IPS-NIHi7 (cell line): Measurements from ENCODE around the gene DNASE1.

Experiments used
- DNase-seq: peaks from one replicate; pipeline ENCODE4 v3.0.0; 2012; ENCODE audit warnings: mixed read lengths; ENCODE audit errors: extremely low spot score

DNASE1 gene

DNA sequence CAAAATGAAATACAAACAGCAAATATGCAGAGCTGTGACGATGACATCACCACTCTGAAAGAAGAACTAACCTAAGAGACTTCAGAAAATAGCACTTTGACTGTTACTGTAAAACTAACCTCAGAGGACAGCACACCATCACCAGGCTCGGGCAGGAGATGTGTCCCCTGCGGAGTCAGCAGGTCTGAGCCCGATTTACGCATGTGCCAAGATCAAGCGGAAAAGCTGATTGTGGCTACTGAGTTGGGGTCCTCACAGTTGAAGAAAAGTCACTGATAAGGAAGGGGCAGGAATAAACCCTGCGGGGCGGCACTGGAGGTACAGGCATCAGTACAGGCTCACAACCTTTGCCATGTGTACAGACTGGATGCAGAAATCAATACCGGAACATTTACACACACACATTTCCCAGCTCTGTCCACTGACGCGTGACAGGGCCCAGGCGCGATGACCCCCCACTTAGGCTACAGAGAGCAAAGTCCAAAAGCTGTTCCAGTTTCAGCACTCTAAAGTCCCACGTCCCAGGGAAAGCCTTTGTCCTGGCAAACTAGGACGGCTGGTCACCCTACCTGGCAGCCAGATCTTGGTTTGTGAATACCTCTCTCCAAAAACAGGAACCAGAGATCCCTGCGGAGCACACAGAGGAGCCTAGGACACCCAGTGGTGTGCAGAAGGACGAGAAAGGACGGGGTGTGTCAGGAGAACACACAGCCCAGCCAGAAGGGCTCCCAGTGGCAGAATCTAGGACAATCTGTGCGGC is 41.3 kb downstream of the DNASE1 start:
- no peak for DNase-seq

DNA sequence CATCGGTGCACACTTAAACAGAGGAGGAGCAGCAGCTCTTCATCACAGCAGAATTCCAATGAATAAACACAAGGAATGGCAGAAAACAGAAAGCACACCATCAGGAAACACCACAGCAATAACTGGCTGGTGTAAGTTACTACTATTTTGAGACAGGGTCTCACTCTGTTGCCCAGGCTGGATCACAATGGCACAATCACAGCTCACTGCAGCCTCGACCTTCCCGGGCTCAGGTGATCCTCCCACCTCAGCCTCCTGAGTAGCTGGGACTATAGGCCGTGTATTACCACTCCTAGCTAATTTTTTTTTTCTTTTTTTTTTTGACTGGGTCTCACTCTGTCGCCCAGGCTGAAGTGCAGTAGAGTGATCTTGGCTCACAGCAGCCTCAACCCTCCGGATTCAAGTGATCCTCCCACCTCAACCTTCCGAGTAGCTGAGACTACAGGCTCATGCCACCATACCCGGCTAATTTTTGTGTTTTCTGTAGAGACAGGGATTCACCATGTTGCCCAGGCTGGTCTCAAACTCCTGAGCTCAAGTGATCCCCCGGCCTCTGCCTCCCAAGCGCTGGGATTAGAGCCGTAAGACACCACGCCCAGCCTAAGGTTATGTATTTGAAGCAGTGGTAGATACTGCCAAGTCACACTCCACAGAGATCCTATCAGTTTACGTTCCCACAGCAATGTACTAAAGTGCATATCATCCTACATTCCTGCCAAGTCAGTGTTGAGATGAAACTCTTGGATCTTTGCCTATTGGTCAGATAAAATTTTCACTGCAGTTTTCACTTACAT is 42.1 kb downstream of the DNASE1 start:
- no peak for DNase-seq

DNA sequence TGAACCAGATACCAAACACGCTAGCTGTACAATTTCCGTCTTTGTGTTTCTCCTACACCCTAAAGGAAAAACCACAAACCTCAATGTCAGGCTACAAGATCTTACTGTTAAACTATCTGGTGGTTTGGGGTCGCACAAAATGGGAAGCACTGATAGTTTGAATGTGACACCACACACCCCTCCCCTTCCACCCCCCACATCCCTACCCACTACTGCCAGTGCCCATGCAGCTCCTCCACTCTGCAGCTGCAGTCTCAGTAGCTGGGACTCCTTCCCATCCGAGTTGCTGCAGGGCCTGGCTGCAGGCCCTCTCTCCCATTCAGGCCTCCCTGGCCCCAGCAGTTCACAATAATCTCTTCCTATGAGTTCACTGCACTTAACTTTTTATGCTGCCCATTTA is 44.5 kb downstream of the DNASE1 start:
- no peak for DNase-seq

DNA sequence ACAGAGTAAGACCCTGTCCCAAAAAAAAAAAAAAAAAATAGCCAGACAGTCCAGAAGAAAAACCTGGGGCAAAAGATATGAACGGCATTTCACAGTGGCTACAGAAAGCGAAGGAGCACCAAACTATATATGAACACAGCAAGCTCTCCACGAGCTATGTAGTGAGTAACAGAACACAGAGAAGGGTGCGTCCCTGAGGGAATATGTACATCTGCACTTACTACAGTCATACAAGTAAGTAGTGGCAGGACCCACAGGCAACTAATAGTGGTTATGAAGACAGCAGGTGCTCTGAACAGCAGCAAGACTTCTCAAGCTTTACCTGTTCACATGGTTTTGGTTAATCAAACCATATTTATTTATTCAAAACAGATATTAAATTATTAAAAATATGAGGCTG is 47.0 kb downstream of the DNASE1 start:
- no peak for DNase-seq

DNA sequence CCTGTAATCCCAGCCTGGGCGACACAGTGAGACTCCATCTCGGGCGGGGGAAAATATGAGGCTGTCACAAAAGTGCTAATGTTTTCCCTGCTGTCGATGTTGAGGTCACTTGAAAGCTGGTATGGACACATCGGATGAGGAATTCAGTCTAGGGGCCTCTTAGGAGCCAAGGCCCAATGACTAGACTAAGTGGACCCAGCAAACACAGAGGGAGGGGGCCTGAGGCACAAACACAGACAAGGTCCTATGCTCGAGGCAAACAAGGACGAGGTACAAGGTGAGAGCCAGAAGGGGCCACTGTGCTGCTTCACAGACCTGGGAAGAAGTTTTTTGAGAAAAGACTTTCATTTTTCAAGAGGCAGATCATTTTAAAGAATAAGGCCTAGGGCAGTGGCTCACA is 47.6 kb downstream of the DNASE1 start:
- DNase-seq, result no peak

DNA sequence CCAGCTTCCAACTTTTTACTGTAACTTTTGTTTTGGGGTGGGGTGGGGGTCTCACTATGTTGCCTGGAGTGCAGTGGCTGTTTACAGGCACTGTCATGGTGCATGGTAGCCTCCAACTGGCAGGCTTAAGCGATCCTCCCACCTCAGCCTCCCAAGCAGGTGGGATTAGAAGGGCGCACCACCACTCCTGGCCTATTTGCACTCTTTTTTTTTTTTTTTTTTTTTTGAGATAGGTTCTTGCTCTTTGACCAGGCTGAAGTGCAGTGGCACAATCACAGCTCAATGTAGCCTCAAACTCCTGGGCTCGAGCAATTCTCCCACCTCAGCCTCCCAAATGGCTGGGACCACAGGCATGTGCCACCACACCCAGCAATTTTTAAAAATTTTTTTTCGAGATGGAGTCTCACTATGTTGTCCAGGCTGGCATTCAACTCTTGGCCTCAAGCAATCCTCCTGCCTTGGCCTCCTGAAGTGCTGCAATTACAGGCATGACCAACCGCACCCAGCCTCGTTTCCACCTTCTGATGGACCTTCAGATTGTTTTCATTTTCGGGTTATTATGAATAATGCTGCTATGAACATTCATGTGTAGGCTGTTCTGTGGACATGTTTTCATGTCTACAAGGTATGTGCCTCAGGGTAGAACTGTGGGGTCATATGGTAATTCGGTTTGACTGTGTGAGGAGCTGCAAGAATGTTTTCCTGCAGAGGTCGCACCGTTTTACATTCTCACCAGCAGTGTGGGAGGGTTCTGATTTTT is 51.9 kb downstream of the DNASE1 start:
- no peak for DNase-seq
